Body of pancreas (tissue), 4 donors: Measurements from ENCODE around the gene NARF.

ENCODE experiments used
- POLR2A ChIP-seq, 3 donors: fragments of 450-650 bp; IDR thresholded peaks; one replicate each; pipeline ENCODE4 v1.6.1; 2016; ENCODE audit warnings: antibody characterized with exemption in 3 of 3, mild to moderate bottlenecking in 2 of 3
- TF ChIP-seq, protein P1 (sequence below), 7 experiments: fragments of 450-650 bp in 4 of 7; fragments of 200-600 bp in 3 of 7; sonication (generic) in 3 of 7; IDR thresholded peaks; one replicate each; pipeline ENCODE4 v1.5.1; 2016 to 2019; ENCODE audit warnings: antibody characterized with exemption in 7 of 7

DNA sequence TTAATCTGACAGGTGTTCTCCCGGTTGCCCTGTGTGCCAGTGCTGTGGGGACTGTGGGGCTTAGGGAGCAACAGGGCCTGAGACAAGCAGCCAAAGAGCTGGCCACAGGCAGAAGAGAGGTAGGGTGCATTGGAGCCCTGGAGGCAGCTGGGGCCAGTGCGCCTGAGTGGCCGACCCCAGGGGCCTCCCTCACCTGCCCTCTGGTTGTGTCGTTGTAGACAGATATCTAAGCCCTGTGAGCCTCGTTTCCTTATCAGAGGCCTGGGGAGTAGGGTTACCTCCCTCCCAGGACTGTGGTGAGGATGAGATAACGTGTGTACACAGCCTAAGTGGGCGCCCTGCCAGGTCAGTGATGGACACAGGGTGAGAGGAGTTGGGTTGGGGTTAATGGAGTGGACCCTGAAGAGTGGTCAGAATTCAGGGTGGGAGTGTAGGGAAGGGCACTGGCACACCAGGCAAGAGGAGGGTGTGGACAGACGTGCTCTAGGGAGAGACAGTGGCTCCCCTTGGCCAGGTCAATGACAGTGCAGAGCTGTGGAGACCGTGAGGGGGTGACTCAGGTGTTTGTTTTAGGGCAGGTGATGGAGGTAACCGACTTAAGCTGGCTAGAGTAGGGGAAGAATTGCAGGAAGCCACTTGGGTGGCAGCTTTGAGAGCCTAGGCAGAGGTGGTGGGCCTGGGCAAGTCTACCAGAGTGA lies 3.4 kb downstream of the NARF start:
- TF ChIP-seq, protein P1, sequence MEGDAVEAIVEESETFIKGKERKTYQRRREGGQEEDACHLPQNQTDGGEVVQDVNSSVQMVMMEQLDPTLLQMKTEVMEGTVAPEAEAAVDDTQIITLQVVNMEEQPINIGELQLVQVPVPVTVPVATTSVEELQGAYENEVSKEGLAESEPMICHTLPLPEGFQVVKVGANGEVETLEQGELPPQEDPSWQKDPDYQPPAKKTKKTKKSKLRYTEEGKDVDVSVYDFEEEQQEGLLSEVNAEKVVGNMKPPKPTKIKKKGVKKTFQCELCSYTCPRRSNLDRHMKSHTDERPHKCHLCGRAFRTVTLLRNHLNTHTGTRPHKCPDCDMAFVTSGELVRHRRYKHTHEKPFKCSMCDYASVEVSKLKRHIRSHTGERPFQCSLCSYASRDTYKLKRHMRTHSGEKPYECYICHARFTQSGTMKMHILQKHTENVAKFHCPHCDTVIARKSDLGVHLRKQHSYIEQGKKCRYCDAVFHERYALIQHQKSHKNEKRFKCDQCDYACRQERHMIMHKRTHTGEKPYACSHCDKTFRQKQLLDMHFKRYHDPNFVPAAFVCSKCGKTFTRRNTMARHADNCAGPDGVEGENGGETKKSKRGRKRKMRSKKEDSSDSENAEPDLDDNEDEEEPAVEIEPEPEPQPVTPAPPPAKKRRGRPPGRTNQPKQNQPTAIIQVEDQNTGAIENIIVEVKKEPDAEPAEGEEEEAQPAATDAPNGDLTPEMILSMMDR (IDR thresholded peaks at IDR 0.05), result no peak
- TF ChIP-seq POLR2A (IDR thresholded peaks at IDR 0.05), result no peak
